HG03521 (cell line): ENCODE results near the gene RYR2.

ENCODE experiments used
- ATAC-seq: cut with Tn5 transposase; IDR thresholded peaks from one replicate; pipeline ENCODE4 v1.9.1; 2021; ENCODE audit warnings: mild to moderate bottlenecking, moderate library complexity; ENCODE audit not compliant: unreplicated experiment

The RYR2 gene

GRCh38 chr1:237760951-237761350, 719.0 kb downstream of the RYR2 start:
- no peak for ATAC-seq

- ATAC-seq = no peak
Observed at GRCh38 chr1:237763137-237763536, 721.2 kb downstream of the RYR2 start.

DNA sequence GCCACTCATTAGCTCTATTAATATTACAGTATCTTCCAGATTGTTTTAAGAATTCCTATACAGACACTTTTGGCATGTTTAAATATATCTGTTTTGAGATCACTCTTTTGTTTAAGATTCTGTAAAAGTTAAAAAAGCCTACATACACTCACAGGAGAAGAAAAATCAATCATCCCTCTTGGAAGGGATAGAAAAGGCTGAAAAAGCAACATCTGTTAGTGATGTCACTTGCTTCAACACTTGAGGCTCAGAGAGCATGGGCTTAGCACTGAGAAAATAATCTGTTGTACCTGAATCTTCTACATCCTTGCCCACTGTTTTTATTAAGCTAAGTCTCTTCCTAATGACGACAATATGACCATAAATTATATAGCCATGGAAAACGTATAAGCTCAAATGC, 721.8 kb downstream of the RYR2 start:
- no peak for ATAC-seq

- ATAC-seq = no peak
Observed at GRCh38 chr1:237769916-237770315, 727.9 kb downstream of the RYR2 start.

DNA sequence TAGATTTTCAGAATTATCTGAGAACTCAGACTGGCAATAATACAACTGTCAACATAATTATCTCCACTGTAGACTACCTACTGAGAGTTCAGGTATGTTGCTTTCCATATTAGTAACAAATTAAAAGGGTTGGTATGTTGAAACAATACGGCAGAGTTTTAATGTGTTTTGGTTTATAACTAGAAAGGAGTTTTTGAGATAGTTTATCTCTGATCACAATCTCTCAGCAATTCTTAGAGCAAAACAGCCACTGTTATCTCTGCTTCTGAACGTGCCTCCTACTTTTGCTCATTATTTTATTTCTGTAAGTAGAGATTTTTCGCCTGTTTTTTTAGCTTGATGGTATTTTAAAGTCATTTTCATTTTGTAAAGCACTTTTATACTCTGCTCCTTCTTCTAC, 730.0 kb downstream of the RYR2 start:
- no peak for ATAC-seq

DNA sequence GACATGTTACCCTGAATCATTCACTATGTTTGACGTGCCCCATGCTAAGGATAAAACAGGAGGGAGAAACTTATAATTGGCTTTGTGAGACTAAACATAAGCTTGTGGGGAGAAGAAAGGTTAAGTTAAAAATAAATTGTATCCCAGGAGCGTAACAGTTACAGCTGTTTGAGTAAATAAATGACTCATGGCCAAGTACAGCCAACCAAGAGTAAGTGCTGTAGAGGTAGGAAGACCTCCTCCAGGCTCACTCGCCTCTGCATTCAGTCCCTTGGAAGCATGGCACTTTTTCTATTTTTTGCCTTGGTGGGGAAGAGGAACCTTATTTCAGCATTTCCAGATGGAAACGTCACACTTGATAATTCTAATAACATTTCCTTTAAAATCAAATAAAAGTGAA, 732.3 kb downstream of the RYR2 start:
- no peak for ATAC-seq

DNA sequence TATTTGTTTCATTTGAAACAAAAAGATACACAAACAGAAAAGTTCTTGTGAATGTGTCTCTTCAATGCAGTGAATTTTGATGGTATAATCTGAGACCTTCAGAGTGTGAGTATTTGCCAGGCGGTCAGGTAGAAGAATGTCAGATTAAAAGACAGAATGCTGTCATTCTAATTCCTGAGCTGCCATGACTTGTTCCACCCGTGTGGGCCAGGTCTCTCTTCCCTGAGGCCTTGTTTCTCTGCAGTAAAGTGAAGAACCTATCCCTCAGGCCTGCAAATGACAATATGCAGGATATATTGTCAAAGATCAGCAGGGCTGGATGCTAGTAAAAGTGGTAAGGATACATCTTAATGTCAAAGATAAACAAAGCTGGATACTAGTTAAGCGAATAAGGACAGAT, 737.4 kb downstream of the RYR2 start:
- ATAC-seq = no peak

GRCh38 chr1:237786066-237786719, 744.2 kb downstream of the RYR2 start:
- no peak for ATAC-seq

- ATAC-seq = no peak
Observed at GRCh38 chr1:237788069-237788468, 746.1 kb downstream of the RYR2 start.

DNA sequence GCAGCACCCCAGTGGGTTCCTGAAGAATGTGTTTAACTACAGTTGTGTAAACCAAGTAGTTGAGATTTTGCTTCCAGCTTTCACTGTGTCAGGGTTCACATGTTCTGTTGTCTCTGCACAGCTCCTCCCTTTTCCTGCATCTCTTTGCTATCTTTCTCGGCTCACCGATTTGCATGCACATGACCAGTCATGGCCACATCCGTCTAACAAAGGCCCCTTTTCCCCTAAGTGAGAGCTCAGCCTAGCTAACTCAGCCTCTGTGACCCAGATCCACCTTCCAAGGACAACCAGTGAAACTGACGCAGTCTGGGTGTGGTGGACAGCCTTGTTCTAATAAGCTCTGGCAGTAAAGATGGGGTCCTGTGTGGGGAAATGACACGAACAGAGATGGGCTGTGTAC, 747.6 kb downstream of the RYR2 start:
- ATAC-seq = no peak

DNA sequence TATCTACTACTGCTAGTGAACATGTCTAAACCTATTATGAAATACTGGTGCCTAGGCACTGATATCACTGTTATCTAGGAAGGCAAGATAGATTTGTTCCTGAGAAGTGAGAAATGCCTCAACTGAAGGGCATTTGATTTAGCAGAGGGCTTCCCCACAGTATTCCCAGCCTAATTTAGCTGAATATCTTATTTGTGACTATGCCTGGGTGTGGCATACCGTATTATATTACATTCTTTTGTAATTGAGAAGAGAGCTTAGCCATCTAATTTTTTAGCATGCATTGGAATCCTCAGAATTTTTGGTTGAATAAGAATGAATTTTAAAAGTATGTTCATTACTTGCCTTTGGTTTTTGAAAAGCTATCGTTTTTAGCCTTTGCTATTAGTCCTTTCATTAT, 749.6 kb downstream of the RYR2 start:
- ATAC-seq = no peak

- ATAC-seq = no peak
Observed at GRCh38 chr1:237792149-237792548, 750.2 kb downstream of the RYR2 start.

GRCh38 chr1:237792726-237793125, 750.7 kb downstream of the RYR2 start:
- no peak for ATAC-seq

DNA sequence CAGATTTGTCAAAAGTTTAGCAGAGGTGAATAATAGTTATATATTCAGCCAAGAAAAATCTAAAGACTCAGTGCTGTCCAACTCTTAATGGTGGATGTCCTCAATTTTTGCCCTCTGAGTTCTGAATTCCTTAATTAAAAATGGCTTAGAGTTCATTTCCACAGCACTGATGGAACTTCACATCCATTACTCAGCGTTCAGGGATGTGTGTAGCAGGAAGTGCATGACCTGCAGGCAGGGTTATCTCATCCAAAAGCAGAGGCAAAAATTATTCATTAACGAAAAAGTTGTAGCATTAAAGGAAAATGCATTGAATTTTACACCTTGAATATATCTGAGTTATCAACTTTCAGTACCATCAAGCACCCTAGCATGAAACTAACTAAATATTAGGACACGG, 752.1 kb downstream of the RYR2 start:
- no peak for ATAC-seq

- ATAC-seq = no peak
Observed at GRCh38 chr1:237795558-237795957, 753.6 kb downstream of the RYR2 start.

GRCh38 chr1:237799762-237800474, 757.9 kb downstream of the RYR2 start:
- ATAC-seq = peak; percentile 98

DNA sequence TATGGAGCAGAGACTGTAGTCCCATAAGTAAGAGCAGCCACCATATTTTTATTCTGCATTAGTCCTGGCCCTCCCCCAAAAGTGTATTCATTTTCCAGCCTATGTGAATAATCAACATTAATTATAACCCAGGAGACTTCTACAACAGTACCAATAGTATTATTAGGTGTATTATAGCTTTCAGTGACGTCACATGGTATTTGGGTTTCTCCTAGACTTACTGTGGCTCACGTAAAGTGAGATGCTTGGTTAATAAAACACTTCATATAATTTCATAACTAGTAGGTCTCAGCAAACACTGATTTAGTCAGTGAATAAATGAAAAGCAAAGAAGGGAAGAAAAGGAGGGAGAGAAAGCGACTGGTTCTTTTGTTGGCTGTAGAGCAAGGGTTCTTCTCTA, 762.5 kb downstream of the RYR2 start:
- no peak for ATAC-seq

- ATAC-seq = no peak
Observed at GRCh38 chr1:237809099-237809498, 767.1 kb downstream of the RYR2 start.

- no peak for ATAC-seq
Observed at GRCh38 chr1:237811633-237812032, 769.6 kb downstream of the RYR2 start.

- ATAC-seq = no peak
Observed at GRCh38 chr1:237812061-237812460, 770.1 kb downstream of the RYR2 start.

GRCh38 chr1:237814319-237814924, 772.4 kb downstream of the RYR2 start:
- no peak for ATAC-seq

GRCh38 chr1:237817277-237817676, 775.3 kb downstream of the RYR2 start:
- ATAC-seq = no peak
